ENCODE data around the gene RNF225.
A peak's percentile ranks its signal among the peaks of the same experiment; 100 is the strongest.
"Not testable (repeated sequence)": the region's sequence is repeated elsewhere in the genome, so short reads cannot be mapped to it uniquely, and the experiment has no call there.

RNF225 gene

GRCh38 chr19:58403920-58404478 is 8.5 kb downstream of the RNF225 start:
- H3K36me3 ChIP-seq (ENCODE audit: insufficient read depth, low read length); H3K9me3 ChIP-seq (ENCODE audit: control insufficient read depth, insufficient read depth, low read length); H3K9ac ChIP-seq (ENCODE audit: low read depth, low read length); H3K4me1 ChIP-seq (ENCODE audit: insufficient read depth, low read length): not testable (repeated sequence)

- peak overlapping the region; percentile 86 for H3K9ac ChIP-seq (ENCODE audit: low read depth, low read length)
- H3K36me3 ChIP-seq (ENCODE audit: insufficient read depth, low read length): no peaks in the 10 kb centered on the region
- H3K4me1 ChIP-seq (ENCODE audit: insufficient read depth, low read length): no peaks in the 10 kb centered on the region
- no peaks in the 10 kb centered on the region for H3K9me3 ChIP-seq (ENCODE audit: control insufficient read depth, insufficient read depth, low read length)
These were observed 11.6 kb downstream of the RNF225 start for GRCh38 chr19:58406818-58407657.

GRCh38 chr19:58407658-58408151 is 12.2 kb downstream of the RNF225 start:
- no peaks in the 10 kb centered on the region for H3K4me1 ChIP-seq (ENCODE audit: insufficient read depth, low read length)
- H3K9ac ChIP-seq (ENCODE audit: low read depth, low read length): peak overlapping the region; percentile 86
- H3K36me3 ChIP-seq (ENCODE audit: insufficient read depth, low read length): no peaks in the 10 kb centered on the region
- H3K9me3 ChIP-seq (ENCODE audit: control insufficient read depth, insufficient read depth, low read length): no peaks in the 10 kb centered on the region

GRCh38 chr19:58408152-58409009 is 12.9 kb downstream of the RNF225 start, which contains the start of gene ZNF584:
Gene ZNF584, plus strand, starts transcription at chr19:58408649. Its CDS starts 499 bp downstream, at chr19:58409148.
- peak within 1 kb of the TSS; percentile 86 for H3K9ac ChIP-seq (ENCODE audit: low read depth, low read length)
- H3K36me3 ChIP-seq (ENCODE audit: insufficient read depth, low read length): no peaks in the 10 kb centered on the region

GRCh38 chr19:58409010-58409790 is 13.7 kb downstream of the RNF225 start:
- Histone ChIP-seq H3K9ac (ENCODE audit: low read depth, low read length) (peak overlapping the region; percentile 86), H3K36me3 (ENCODE audit: insufficient read depth, low read length) (no peaks in the 10 kb centered on the region), H3K4me1 (ENCODE audit: insufficient read depth, low read length) (no peaks in the 10 kb centered on the region), H3K9me3 (ENCODE audit: control insufficient read depth, insufficient read depth, low read length) (no peaks in the 10 kb centered on the region)

More at GRCh38 chr19:58408152-58409009, 12.9 kb downstream of the RNF225 start, which contains the start of gene ZNF584:
- no peaks in the 10 kb centered on the region for H3K4me1 ChIP-seq (ENCODE audit: insufficient read depth, low read length)
- H3K9me3 ChIP-seq (ENCODE audit: control insufficient read depth, insufficient read depth, low read length): no peaks in the 10 kb centered on the region

- H3K9ac ChIP-seq (ENCODE audit: low read depth, low read length): no peak overlapping the region
- H3K4me1 ChIP-seq (ENCODE audit: insufficient read depth, low read length): no peaks in the 10 kb centered on the region
- H3K9me3 ChIP-seq (ENCODE audit: control insufficient read depth, insufficient read depth, low read length): no peaks in the 10 kb centered on the region
- peaks cover 2% of the 10 kb centered on the region; the same call in 1 of the 2 replicates for H3K36me3 ChIP-seq (ENCODE audit: insufficient read depth, low read length)
These were observed 21.1 kb downstream of the RNF225 start for GRCh38 chr19:58416604-58417003.

- H3K4me1 ChIP-seq (ENCODE audit: insufficient read depth, low read length): no peaks in the 10 kb centered on the region
- H3K9ac ChIP-seq (ENCODE audit: low read depth, low read length): no peak overlapping the region
- peaks cover 2% of the 10 kb centered on the region; the same call in 1 of the 2 replicates for H3K36me3 ChIP-seq (ENCODE audit: insufficient read depth, low read length)
- H3K9me3 ChIP-seq (ENCODE audit: control insufficient read depth, insufficient read depth, low read length): no peaks in the 10 kb centered on the region
These were observed 21.6 kb downstream of the RNF225 start for GRCh38 chr19:58417071-58417470.

GRCh38 chr19:58428617-58429016 is 33.2 kb downstream of the RNF225 start:
- no peaks in the 10 kb centered on the region for H3K4me1 ChIP-seq (ENCODE audit: insufficient read depth, low read length)
- H3K9ac ChIP-seq (ENCODE audit: low read depth, low read length): no peak overlapping the region
- peaks cover 17% of the 10 kb centered on the region; the same call in 1 of the 2 replicates for H3K36me3 ChIP-seq (ENCODE audit: insufficient read depth, low read length)
- H3K9me3 ChIP-seq (ENCODE audit: control insufficient read depth, insufficient read depth, low read length): peaks cover 49% of the 10 kb centered on the region

- no peak overlapping the region for H3K9ac ChIP-seq (ENCODE audit: low read depth, low read length)
- peaks cover 29% of the 10 kb centered on the region for H3K36me3 ChIP-seq (ENCODE audit: insufficient read depth, low read length)
- H3K4me1 ChIP-seq (ENCODE audit: insufficient read depth, low read length): no peaks in the 10 kb centered on the region
- H3K9me3 ChIP-seq (ENCODE audit: control insufficient read depth, insufficient read depth, low read length): peaks cover 60% of the 10 kb centered on the region
These were observed 34.3 kb downstream of the RNF225 start for GRCh38 chr19:58429745-58430144.

- no peaks in the 10 kb centered on the region for H3K4me1 ChIP-seq (ENCODE audit: insufficient read depth, low read length)
- peaks cover 50% of the 10 kb centered on the region for H3K36me3 ChIP-seq (ENCODE audit: insufficient read depth, low read length)
- peaks cover 70% of the 10 kb centered on the region for H3K9me3 ChIP-seq (ENCODE audit: control insufficient read depth, insufficient read depth, low read length)
- no peak overlapping the region for H3K9ac ChIP-seq (ENCODE audit: low read depth, low read length)
These were observed 38.8 kb downstream of the RNF225 start for GRCh38 chr19:58434217-58434616.

- peaks cover 20% of the 10 kb centered on the region for H3K36me3 ChIP-seq (ENCODE audit: insufficient read depth, low read length)
- peak within 1 kb of the TSS; percentile 68 for H3K9ac ChIP-seq (ENCODE audit: low read depth, low read length)
- no peaks in the 10 kb centered on the region for H3K4me1 ChIP-seq (ENCODE audit: insufficient read depth, low read length)
- H3K9me3 ChIP-seq (ENCODE audit: control insufficient read depth, insufficient read depth, low read length): peaks cover 20% of the 10 kb centered on the region
These were observed 44.4 kb downstream of the RNF225 start, which contains the start of gene ZNF132 for GRCh38 chr19:58439576-58440554. Gene ZNF132, minus strand, starts transcription at chr19:58440153. Its CDS starts 332 bp downstream, at chr19:58439821.

- Histone ChIP-seq H3K9me3 (ENCODE audit: control insufficient read depth, insufficient read depth, low read length) (peaks cover 13% of the 10 kb centered on the region), H3K4me1 (ENCODE audit: insufficient read depth, low read length) (no peaks in the 10 kb centered on the region), H3K9ac (ENCODE audit: low read depth, low read length) (peak overlapping the region; percentile 38; the same call in 1 of the 2 replicates), H3K36me3 (ENCODE audit: insufficient read depth, low read length) (peaks cover 13% of the 10 kb centered on the region)
These were observed 45.1 kb downstream of the RNF225 start for GRCh38 chr19:58440556-58440955.
